H9 (cell line): Measurements from ENCODE around the gene KRTAP9-6. TPM values are rescaled to one million over a fixed set of nuclear protein-coding genes. Genes with fewer than 3 reads are reported as not detected.

Source experiments
- DNase-seq: peaks from one replicate; pipeline ENCODE4 v3.0.0-alpha.2; 2017
- H2AFZ ChIP-seq: one replicate; pipeline ENCODE4 v1.6.1; 2013; ENCODE audit warnings: mild to moderate bottlenecking, low read length, control low read depth, moderate library complexity
- H2AK5ac ChIP-seq: 2 replicates; pipeline ENCODE4 v1.6.1; 2013; ENCODE audit warnings: low read length, control low read depth, mixed read lengths; ENCODE audit not compliant: insufficient read length
- H2BK120ac ChIP-seq: one replicate; pipeline ENCODE4 v1.6.1; 2013; ENCODE audit warnings: low read depth, mild to moderate bottlenecking, low read length, control low read depth, inconsistent platforms; ENCODE audit not compliant: poor library complexity, severe bottlenecking
- H2BK12ac ChIP-seq: 2 replicates; pipeline ENCODE4 v1.6.1; 2013; ENCODE audit warnings: low read length, control low read depth, mixed read lengths, low read depth; ENCODE audit not compliant: insufficient read length
- H2BK15ac ChIP-seq: 2 replicates; pipeline ENCODE4 v1.6.1; 2013; ENCODE audit warnings: low read depth, low read length, control low read depth
- H2BK20ac ChIP-seq: one replicate; pipeline ENCODE4 v1.6.1; 2013; ENCODE audit warnings: low read depth, mild to moderate bottlenecking, low read length, control low read depth, inconsistent platforms; ENCODE audit not compliant: poor library complexity, severe bottlenecking
- H2BK5ac ChIP-seq: 2 replicates; pipeline ENCODE4 v1.6.1; 2013; ENCODE audit warnings: low read length, control low read depth, mixed read lengths; ENCODE audit not compliant: insufficient read length
- H3K14ac ChIP-seq: 2 replicates; pipeline ENCODE4 v1.6.1; 2013; ENCODE audit warnings: low read length, control low read depth; ENCODE audit not compliant: insufficient read depth
- H3K18ac ChIP-seq: 2 replicates; pipeline ENCODE4 v1.6.1; 2013; ENCODE audit warnings: low read depth, mild to moderate bottlenecking, mixed read lengths, low read length, control low read depth; ENCODE audit not compliant: insufficient read length
- H3K23ac ChIP-seq: 2 replicates; pipeline ENCODE4 v1.6.1; 2013; ENCODE audit warnings: low read length, control low read depth, mixed read lengths, low read depth; ENCODE audit not compliant: insufficient read length
- H3K23me2 ChIP-seq: 2 replicates; pipeline ENCODE4 v1.6.1; 2013; ENCODE audit warnings: low read depth, mild to moderate bottlenecking, mixed read lengths, low read length, control low read depth; ENCODE audit not compliant: insufficient read length, poor library complexity, severe bottlenecking
- H3K27ac ChIP-seq: 2 replicates; pipeline ENCODE4 v1.5.1; 2013; ENCODE audit warnings: low read length, control low read depth, mixed read lengths, low read depth; ENCODE audit not compliant: insufficient read length
- H3K27me3 ChIP-seq: 2 replicates; pipeline ENCODE4 v1.6.1; 2013; ENCODE audit warnings: low read length, control low read depth, inconsistent platforms; ENCODE audit not compliant: insufficient read depth
- H3K4ac ChIP-seq: 2 replicates; pipeline ENCODE4 v1.6.1; 2013; ENCODE audit warnings: low read depth, mild to moderate bottlenecking, control low read depth, inconsistent platforms, low read length, moderate library complexity
- H3K4me1 ChIP-seq: 2 replicates; pipeline ENCODE4 v1.6.1; 2013; ENCODE audit warnings: low read length, control low read depth, inconsistent platforms; ENCODE audit not compliant: insufficient read depth
- H3K4me2 ChIP-seq: 2 replicates; pipeline ENCODE4 v1.6.1; 2013; ENCODE audit warnings: low read length, control low read depth, mixed read lengths; ENCODE audit not compliant: insufficient read length, insufficient read depth
- H3K56ac ChIP-seq: 2 replicates; pipeline ENCODE4 v1.6.1; 2013; ENCODE audit warnings: low read depth, mild to moderate bottlenecking, mixed read lengths, low read length, control low read depth; ENCODE audit not compliant: insufficient read length
- H3K79me1 ChIP-seq: 2 replicates; pipeline ENCODE4 v1.6.1; 2013; ENCODE audit warnings: low read depth, mild to moderate bottlenecking, moderate library complexity, low read length, control low read depth, inconsistent platforms; ENCODE audit not compliant: insufficient read depth, poor library complexity, severe bottlenecking
- H3K79me2 ChIP-seq: 2 replicates; pipeline ENCODE4 v1.6.1; 2013; ENCODE audit warnings: low read length, control low read depth, inconsistent platforms; ENCODE audit not compliant: insufficient read depth
- H3K9ac ChIP-seq: 2 replicates; pipeline ENCODE4 v1.6.1; 2013; ENCODE audit warnings: low read length, control low read depth, mixed read lengths; ENCODE audit not compliant: insufficient read length; ENCODE audit errors: extremely low read depth
- H3K9me3 ChIP-seq: one replicate; pipeline ENCODE4 v1.6.1; 2013; ENCODE audit warnings: low read depth, low read length, inconsistent platforms; ENCODE audit not compliant: control insufficient read depth
- H3T11ph ChIP-seq: one replicate; pipeline ENCODE4 v1.6.1; 2013; ENCODE audit warnings: mild to moderate bottlenecking, low read length, control low read depth, inconsistent platforms
- H4K20me1 ChIP-seq: one replicate; pipeline ENCODE4 v1.6.1; 2013; ENCODE audit not compliant: control insufficient read depth, insufficient read length, insufficient read depth
- H4K5ac ChIP-seq: 2 replicates; pipeline ENCODE4 v1.6.1; 2013; ENCODE audit warnings: low read depth, mild to moderate bottlenecking, mixed read lengths, low read length, control low read depth; ENCODE audit not compliant: insufficient read length
- H4K8ac ChIP-seq: replicated peaks from 2 replicates; pipeline ENCODE4 v1.6.1; 2013; ENCODE audit warnings: low read length, control low read depth, mixed read lengths, low read depth; ENCODE audit not compliant: insufficient read length
- H4K91ac ChIP-seq: 2 replicates; pipeline ENCODE4 v1.6.1; 2013; ENCODE audit warnings: low read depth, mild to moderate bottlenecking, moderate library complexity, mixed read lengths, low read length, control low read depth; ENCODE audit not compliant: insufficient read length
- H3K27ac Mint-ChIP-seq, 3 experiments: 2 replicates in 2 of 3; 3 replicates in 1 of 3; pipeline ENCODE4 v1.8.0; 2020 to 2021; ENCODE audit warnings: mixed read lengths in 3 of 3, mild to moderate bottlenecking in 1 of 3, moderate library complexity in 1 of 3
- H3K27me3 Mint-ChIP-seq: 2 replicates; pipeline ENCODE4 v1.8.0; 2021; ENCODE audit warnings: low read depth, mild to moderate bottlenecking, moderate library complexity, mixed read lengths
- H3K36me3 Mint-ChIP-seq, 3 experiments: 2 replicates in 2 of 3; 3 replicates in 1 of 3; pipeline ENCODE4 v1.8.0; 2020 to 2021; ENCODE audit warnings: low read depth in 3 of 3, mixed read lengths in 3 of 3; ENCODE audit not compliant: insufficient read depth in 1 of 3
- H3K4me1 Mint-ChIP-seq, 2 experiments: 2 replicates each; pipeline ENCODE4 v1.8.0; 2020; ENCODE audit warnings: mixed read lengths in 2 of 2
- H3K4me3 Mint-ChIP-seq, 2 experiments: 2 replicates in 1 of 2; 3 replicates in 1 of 2; pipeline ENCODE4 v1.8.0; 2020 to 2021; ENCODE audit warnings: mild to moderate bottlenecking in 2 of 2, mixed read lengths in 2 of 2, moderate library complexity in 1 of 2
- H3K9me3 Mint-ChIP-seq, 2 experiments: 2 replicates in 1 of 2; 3 replicates in 1 of 2; pipeline ENCODE4 v1.8.0; 2020; ENCODE audit warnings: mild to moderate bottlenecking in 2 of 2, mixed read lengths in 2 of 2, moderate library complexity in 1 of 2
- WGBS: extraction: QIAGEN DNeasy Blood & Tissue Kit; methylation state at CpG from one replicate; pipeline ENCODE4 v1.1.7; 2013; ENCODE audit warnings: missing lambda C conversion rate, low lambda C conversion rate, mixed read lengths; ENCODE audit not compliant: insufficient read length; ENCODE audit errors: extremely low coverage; 5-methylcytosine and 5-hydroxymethylcytosine counted together
- total RNA-seq: library from RNA; stranded (reverse); gene quantifications from 2 replicates; pipeline ENCODE4 v1.2.1, GENCODE V29; 2021
- TF ChIP-seq, protein P1 (sequence below): fragments of 200-600 bp; sonication (generic); conservative IDR thresholded peaks from 3 replicates; pipeline ENCODE4 v1.8.0; 2021; ENCODE audit warnings: antibody characterized with exemption, mild to moderate bottlenecking

KRTAP9-6 gene
- total RNA-seq, 1 experiment from 2014 or later, result not detected

GRCh38 chr17:41308251-41308917 lies 43.2 kb downstream of the KRTAP9-6 start:
- H4K20me1 ChIP-seq, result no peaks in the 10 kb centered on the region
- no peak overlapping the region for H3K4me3 Mint-ChIP-seq
- peak overlapping the region in 2 of 3 experiments; percentile 5 to 12; a peak in 2 of 7 replicates for H3K27ac Mint-ChIP-seq

More at GRCh38 chr17:41308251-41308917, 43.2 kb downstream of the KRTAP9-6 start:
- H2BK120ac ChIP-seq, result no peak overlapping the region
- no peak overlapping the region for H3K27ac ChIP-seq
- H3K23me2 ChIP-seq, result no peaks in the 10 kb centered on the region
- peaks cover 15% of the 10 kb centered on the region for H3K27me3 Mint-ChIP-seq
- no CpG with 5 or more reads among the region's 10 CpGs for WGBS
- no peak overlapping the region for H3T11ph ChIP-seq
- DNase-seq, result no peak
- no peaks in the 10 kb centered on the region for H3K4me1 Mint-ChIP-seq
- H3K4me1 ChIP-seq, result no peaks in the 10 kb centered on the region
- no peaks in the 10 kb centered on the region for H3K79me1 ChIP-seq
- no peak overlapping the region for H4K5ac ChIP-seq
- H3K18ac ChIP-seq, result no peak overlapping the region
- H3K9me3 Mint-ChIP-seq, result no peaks in the 10 kb centered on the region
- H2BK20ac ChIP-seq, result no peak overlapping the region
- TF ChIP-seq, protein P1, sequence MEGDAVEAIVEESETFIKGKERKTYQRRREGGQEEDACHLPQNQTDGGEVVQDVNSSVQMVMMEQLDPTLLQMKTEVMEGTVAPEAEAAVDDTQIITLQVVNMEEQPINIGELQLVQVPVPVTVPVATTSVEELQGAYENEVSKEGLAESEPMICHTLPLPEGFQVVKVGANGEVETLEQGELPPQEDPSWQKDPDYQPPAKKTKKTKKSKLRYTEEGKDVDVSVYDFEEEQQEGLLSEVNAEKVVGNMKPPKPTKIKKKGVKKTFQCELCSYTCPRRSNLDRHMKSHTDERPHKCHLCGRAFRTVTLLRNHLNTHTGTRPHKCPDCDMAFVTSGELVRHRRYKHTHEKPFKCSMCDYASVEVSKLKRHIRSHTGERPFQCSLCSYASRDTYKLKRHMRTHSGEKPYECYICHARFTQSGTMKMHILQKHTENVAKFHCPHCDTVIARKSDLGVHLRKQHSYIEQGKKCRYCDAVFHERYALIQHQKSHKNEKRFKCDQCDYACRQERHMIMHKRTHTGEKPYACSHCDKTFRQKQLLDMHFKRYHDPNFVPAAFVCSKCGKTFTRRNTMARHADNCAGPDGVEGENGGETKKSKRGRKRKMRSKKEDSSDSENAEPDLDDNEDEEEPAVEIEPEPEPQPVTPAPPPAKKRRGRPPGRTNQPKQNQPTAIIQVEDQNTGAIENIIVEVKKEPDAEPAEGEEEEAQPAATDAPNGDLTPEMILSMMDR, result no peak
- H4K91ac ChIP-seq, result no peak overlapping the region
- H4K8ac ChIP-seq, result no peak overlapping the region
- no peak overlapping the region for H2AK5ac ChIP-seq
- H3K36me3 Mint-ChIP-seq, result no peaks in the 10 kb centered on the region
- H3K14ac ChIP-seq, result peak overlapping the region; percentile 10; the same call in 1 of the 2 replicates
- no peak overlapping the region for H2BK15ac ChIP-seq
- no peak overlapping the region for H3K9ac ChIP-seq
- no peaks in the 10 kb centered on the region for H3K27me3 ChIP-seq
- H3K4me2 ChIP-seq, result no peak overlapping the region
- no peak overlapping the region for H3K56ac ChIP-seq
- H3K79me2 ChIP-seq, result no peaks in the 10 kb centered on the region
- H2AFZ ChIP-seq, result no peak overlapping the region
- H3K4ac ChIP-seq, result no peak overlapping the region
- H3K23ac ChIP-seq, result no peak overlapping the region
- no peak overlapping the region for H2BK12ac ChIP-seq
- no peaks in the 10 kb centered on the region for H3K9me3 ChIP-seq
- H2BK5ac ChIP-seq, result no peak overlapping the region
